Fibroblast of lung (primary cell): ENCODE results near the gene ESRRB. TPM values are rescaled to one million over a fixed set of nuclear protein-coding genes. Genes with fewer than 3 reads are reported as not detected.

Experiments used
- DNase-seq, 2 donors: peaks; one replicate each; pipeline versions ENCODE4 v3.0.0 to v3.0.0-alpha.2; 2010; ENCODE audit warnings: low read depth in 2 of 2
- H2AFZ ChIP-seq: 2 replicates; pipeline ENCODE4 v1.5.1; 2012; ENCODE audit warnings: low read length, control low read depth, inconsistent platforms
- H3K27ac ChIP-seq: 2 replicates; pipeline ENCODE4 v1.5.1; 2011; ENCODE audit warnings: low read length, control low read depth; ENCODE audit not compliant: insufficient read depth
- H3K27me3 ChIP-seq: 2 replicates; pipeline ENCODE4 v1.5.1; 2011; ENCODE audit warnings: mild to moderate bottlenecking, low read length; ENCODE audit not compliant: control insufficient read depth, insufficient read depth
- H3K36me3 ChIP-seq: 2 replicates; pipeline ENCODE4 v1.5.1; 2011; ENCODE audit warnings: low read length; ENCODE audit not compliant: control insufficient read depth, insufficient read depth
- H3K4me1 ChIP-seq: 2 replicates; pipeline ENCODE4 v1.5.1; 2011; ENCODE audit warnings: low read length; ENCODE audit not compliant: control insufficient read depth, insufficient read depth; ENCODE audit errors: extremely low read depth
- H3K4me2 ChIP-seq: 2 replicates; pipeline ENCODE4 v1.5.1; 2011; ENCODE audit warnings: low read length, control low read depth; ENCODE audit not compliant: insufficient read depth; ENCODE audit errors: extremely low read depth
- H3K4me3 ChIP-seq, 4 experiments: fragments of 200-600 bp in 1 of 4; sonication (generic) in 1 of 4; replicated peaks in 1 of 4; 2 replicates each; pipeline ENCODE4 v1.5.1; 2011 to 2016; ENCODE audit warnings: low read length in 4 of 4, low read depth in 3 of 4, mild to moderate bottlenecking in 3 of 4, control low read depth in 2 of 4, inconsistent platforms in 1 of 4, mixed read lengths in 1 of 4; ENCODE audit not compliant: insufficient read depth in 1 of 4; ENCODE audit errors: control extremely low read depth in 1 of 4
- H3K79me2 ChIP-seq: 2 replicates; pipeline ENCODE4 v1.5.1; 2012; ENCODE audit warnings: mild to moderate bottlenecking, low read length, inconsistent platforms; ENCODE audit not compliant: control insufficient read depth, insufficient read depth
- H3K9ac ChIP-seq: 2 replicates; pipeline ENCODE4 v1.5.1; 2011; ENCODE audit warnings: mild to moderate bottlenecking, low read length, control low read depth; ENCODE audit not compliant: insufficient read depth
- H3K9me3 ChIP-seq: 2 replicates; pipeline ENCODE4 v1.5.1; 2012; ENCODE audit warnings: low read depth, low read length; ENCODE audit not compliant: control insufficient read depth, insufficient read depth
- H4K20me1 ChIP-seq: 2 replicates; pipeline ENCODE4 v1.5.1; 2011; ENCODE audit warnings: low read length; ENCODE audit not compliant: control insufficient read depth, insufficient read depth; ENCODE audit errors: extremely low read depth
- EZH2 ChIP-seq: IDR thresholded peaks from 2 replicates; pipeline ENCODE4 v1.5.1; 2012; ENCODE audit warnings: low read length, control low read depth, mild to moderate bottlenecking; ENCODE audit errors: missing control alignments
- polyA plus RNA-seq, 2 donors: library from polyadenylated mRNA; depleted of rRNA in 1 of 2; stranded (reverse) in 1 of 2; unstranded in 1 of 2; fragments of >200 nt; gene quantifications; 2 replicates each; pipeline ENCODE4 v1.2.1, GENCODE V29; 2011 to 2012; ENCODE audit warnings: missing spikeins in 1 of 2
- total RNA-seq: library from RNA; depleted of rRNA; stranded (reverse); fragments of >200 nt; gene quantifications from 2 replicates; pipeline ENCODE4 v1.2.1, GENCODE V29; 2014
- TF ChIP-seq, protein P1 (sequence below), 2 donors: IDR thresholded peaks in 1 of 2; conservative IDR thresholded peaks in 1 of 2; 1 replicate in 1 of 2; 2 replicates in 1 of 2; pipeline ENCODE4 v1.5.1; 2011 to 2012; ENCODE audit warnings: low read length in 2 of 2, control low read depth in 1 of 2, inconsistent platforms in 1 of 2, low read depth in 1 of 2, mild to moderate bottlenecking in 1 of 2

Gene ESRRB
- total and polyA plus RNA-seq, 2 donors (not counting 1 experiment from before 2014, with no cell fraction given), result not detected

DNA sequence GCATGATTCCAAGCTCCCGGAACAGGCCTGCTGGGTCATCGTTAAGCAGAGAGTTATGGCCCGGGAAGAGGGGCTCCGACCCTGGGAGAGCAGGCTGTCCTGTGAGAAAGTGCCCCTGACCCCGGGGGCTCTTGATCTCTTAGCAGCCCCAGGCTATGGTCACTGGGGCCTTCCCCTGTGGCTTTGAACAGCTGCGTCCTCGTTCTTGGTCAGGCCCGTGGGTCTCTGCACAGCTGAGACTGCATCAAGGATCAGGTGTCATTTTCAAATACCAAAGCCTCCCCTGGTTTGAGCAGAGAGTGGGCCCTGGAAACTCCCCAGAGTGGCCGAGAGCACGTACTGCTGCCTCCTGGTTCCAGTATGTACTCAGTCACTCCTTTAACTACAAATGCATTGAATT is 114.8 kb downstream of the ESRRB start:
- TF ChIP-seq, protein P1, sequence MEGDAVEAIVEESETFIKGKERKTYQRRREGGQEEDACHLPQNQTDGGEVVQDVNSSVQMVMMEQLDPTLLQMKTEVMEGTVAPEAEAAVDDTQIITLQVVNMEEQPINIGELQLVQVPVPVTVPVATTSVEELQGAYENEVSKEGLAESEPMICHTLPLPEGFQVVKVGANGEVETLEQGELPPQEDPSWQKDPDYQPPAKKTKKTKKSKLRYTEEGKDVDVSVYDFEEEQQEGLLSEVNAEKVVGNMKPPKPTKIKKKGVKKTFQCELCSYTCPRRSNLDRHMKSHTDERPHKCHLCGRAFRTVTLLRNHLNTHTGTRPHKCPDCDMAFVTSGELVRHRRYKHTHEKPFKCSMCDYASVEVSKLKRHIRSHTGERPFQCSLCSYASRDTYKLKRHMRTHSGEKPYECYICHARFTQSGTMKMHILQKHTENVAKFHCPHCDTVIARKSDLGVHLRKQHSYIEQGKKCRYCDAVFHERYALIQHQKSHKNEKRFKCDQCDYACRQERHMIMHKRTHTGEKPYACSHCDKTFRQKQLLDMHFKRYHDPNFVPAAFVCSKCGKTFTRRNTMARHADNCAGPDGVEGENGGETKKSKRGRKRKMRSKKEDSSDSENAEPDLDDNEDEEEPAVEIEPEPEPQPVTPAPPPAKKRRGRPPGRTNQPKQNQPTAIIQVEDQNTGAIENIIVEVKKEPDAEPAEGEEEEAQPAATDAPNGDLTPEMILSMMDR (conservative IDR thresholded peaks at IDR 0.05 in 1 of 2, IDR thresholded peaks at IDR 0.05 in 1 of 2; ENCODE audit: low read depth in 1 of 2, low read length in 2 of 2), result no peak
- TF ChIP-seq EZH2, result no peak
- Histone ChIP-seq H3K4me1 (no peaks in the 10 kb centered on the region), H3K4me2 (no peak overlapping the region), H3K27me3 (no peaks in the 10 kb centered on the region), H3K9ac (no peak overlapping the region), H4K20me1 (no peaks in the 10 kb centered on the region), H3K27ac (no peak overlapping the region), H3K4me3 (no peak overlapping the region), H2AFZ (no peak overlapping the region), H3K79me2 (no peaks in the 10 kb centered on the region), H3K9me3 (no peaks in the 10 kb centered on the region), H3K36me3 (no peaks in the 10 kb centered on the region)
- DNase-seq, result no peak

DNA sequence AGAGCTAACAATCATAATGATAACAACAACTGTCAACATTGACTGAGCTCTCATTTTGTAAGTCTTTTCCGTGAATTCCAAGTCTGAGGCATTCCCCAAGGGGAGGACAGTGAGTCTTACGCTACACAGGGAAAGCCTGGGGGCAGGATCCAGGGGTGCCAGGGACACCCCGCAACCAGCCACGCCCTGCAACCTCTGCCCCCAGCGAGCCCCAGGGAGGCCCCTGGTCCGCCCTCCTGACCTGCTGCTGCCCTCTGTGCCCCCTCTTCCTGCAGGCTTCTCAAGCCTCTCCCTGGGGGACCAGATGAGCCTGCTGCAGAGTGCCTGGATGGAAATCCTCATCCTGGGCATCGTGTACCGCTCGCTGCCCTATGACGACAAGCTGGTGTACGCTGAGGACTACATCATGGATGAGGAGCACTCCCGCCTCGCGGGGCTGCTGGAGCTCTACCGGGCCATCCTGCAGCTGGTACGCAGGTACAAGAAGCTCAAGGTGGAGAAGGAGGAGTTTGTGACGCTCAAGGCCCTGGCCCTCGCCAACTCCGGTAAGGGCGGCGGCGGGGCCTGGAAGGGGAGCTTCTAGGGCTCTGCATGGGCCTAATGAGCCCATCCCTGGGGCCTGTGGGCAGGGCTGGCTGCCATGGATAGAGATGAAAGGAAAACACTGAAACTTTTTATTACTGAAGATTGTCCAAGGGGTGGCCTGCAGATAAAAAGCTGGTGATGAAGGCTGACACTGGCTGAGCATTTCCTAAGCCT is 115.4 kb downstream of the ESRRB start:
- no peaks in the 10 kb centered on the region for H3K4me1 ChIP-seq
- H4K20me1 ChIP-seq, result no peaks in the 10 kb centered on the region

DNA sequence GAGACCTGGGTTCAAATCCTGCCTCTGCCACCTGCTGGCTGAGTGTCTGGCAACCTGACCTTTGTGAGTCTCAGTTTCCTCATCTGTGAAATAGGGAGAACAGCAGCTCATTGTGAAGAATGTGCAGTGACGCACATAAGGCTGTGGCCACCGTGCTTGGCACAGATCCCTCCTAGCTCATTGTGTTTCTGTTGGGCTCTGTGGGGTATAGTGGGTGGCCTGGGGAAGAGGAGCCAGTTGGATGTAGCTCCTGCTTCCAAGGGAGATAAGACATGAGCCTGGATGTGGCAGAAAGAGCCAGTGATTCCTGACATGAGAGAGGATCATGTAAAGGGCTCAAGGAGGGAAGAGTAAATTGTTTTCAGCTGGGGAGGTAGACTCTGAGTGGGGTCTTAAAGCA is 120.0 kb downstream of the ESRRB start:
- Histone ChIP-seq H3K9ac (no peak overlapping the region), H3K9me3 (no peaks in the 10 kb centered on the region), H3K27me3 (no peaks in the 10 kb centered on the region), H3K27ac (no peak overlapping the region), H3K4me1 (no peaks in the 10 kb centered on the region), H3K4me3 (no peak overlapping the region), H3K36me3 (no peaks in the 10 kb centered on the region), H2AFZ (no peak overlapping the region), H3K79me2 (no peaks in the 10 kb centered on the region), H4K20me1 (no peaks in the 10 kb centered on the region), H3K4me2 (no peak overlapping the region)
- no peak for DNase-seq
- TF ChIP-seq EZH2, result no peak
- TF ChIP-seq, protein P1 (conservative IDR thresholded peaks at IDR 0.05 in 1 of 2, IDR thresholded peaks at IDR 0.05 in 1 of 2; ENCODE audit: low read depth in 1 of 2, low read length in 2 of 2), result no peak

More for the DNA sequence above, 115.4 kb downstream of the ESRRB start:
- Histone ChIP-seq H3K36me3 (no peaks in the 10 kb centered on the region), H3K27me3 (no peaks in the 10 kb centered on the region), H2AFZ (no peak overlapping the region), H3K4me3 (no peak overlapping the region), H3K9ac (no peak overlapping the region), H3K4me2 (no peak overlapping the region), H3K79me2 (no peaks in the 10 kb centered on the region), H3K9me3 (no peaks in the 10 kb centered on the region), H3K27ac (no peak overlapping the region)
- TF ChIP-seq EZH2, result no peak
- TF ChIP-seq, protein P1 (conservative IDR thresholded peaks at IDR 0.05 in 1 of 2, IDR thresholded peaks at IDR 0.05 in 1 of 2; ENCODE audit: low read depth in 1 of 2, low read length in 2 of 2), result no peak
- no peak for DNase-seq
